GM15510 (cell line): ENCODE results near the gene ZNF689.

Source experiments
- POLR2A ChIP-seq: IDR thresholded peaks from 3 replicates; pipeline ENCODE4 v1.6.1; 2011; ENCODE audit warnings: borderline replicate concordance; ENCODE audit not compliant: insufficient read length; ENCODE audit errors: extremely low read depth

Gene ZNF689

DNA sequence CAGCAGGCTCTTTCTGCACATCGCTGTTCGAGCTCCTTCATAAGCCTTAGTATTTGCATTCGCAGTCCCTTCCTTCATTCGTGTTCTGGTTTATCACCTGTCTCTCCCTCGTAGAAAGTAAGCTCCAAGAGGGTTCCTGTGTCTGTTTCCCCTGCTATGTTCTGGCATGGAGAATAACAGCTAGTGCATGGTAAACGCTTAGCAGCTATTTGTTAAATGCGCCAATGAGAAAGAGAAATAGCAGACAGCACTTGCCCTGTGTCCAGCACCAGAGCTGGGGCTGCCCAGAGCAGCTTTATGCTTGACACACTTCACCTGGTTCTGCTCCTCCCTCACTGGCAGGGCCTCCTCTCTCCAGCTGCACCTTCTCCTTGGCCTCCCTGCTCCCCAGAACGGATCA lies 44.2 kb downstream of the ZNF689 start:
- no peak for TF ChIP-seq POLR2A

DNA sequence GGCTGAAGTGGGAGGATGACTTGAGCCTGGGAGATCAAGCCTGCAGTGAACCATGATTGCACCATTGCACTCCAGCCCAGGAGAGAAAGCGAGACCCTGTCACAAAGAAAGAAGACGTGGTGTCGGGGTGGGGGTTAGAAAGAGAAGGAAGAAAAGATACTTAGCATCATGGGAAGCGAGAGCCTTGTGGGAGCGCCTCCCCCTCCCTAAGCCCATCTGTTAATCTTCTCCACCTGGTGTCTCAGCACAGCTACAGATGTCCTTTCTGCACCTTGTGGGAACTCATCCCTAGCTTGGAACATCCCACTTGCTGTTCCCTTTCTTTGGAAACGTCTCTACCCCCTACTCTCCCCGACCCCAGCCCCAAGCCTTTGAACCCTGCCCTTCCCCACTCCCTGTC lies 44.7 kb downstream of the ZNF689 start:
- TF ChIP-seq POLR2A, result no peak

DNA sequence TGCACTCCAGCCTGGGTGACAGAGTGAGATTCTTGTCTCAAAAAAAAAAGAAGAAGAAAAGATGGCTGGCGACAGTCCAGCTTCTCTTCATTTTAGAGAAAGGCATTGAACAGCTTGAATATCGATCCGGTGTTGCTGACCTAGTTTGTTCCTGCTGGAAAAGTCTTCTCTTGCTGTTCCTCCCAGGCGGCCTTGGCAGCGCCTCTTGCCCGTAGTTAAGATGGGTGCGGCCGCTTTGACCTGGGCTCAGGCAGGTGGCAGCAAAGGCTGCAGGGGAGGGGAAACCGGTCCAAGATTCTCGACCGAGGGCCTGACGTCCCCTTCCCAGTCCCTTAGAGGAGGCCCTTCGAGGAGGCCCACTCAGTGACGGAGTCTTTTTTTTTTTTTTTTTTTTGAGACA lies 48.2 kb downstream of the ZNF689 start:
- TF ChIP-seq POLR2A, result no peak

DNA sequence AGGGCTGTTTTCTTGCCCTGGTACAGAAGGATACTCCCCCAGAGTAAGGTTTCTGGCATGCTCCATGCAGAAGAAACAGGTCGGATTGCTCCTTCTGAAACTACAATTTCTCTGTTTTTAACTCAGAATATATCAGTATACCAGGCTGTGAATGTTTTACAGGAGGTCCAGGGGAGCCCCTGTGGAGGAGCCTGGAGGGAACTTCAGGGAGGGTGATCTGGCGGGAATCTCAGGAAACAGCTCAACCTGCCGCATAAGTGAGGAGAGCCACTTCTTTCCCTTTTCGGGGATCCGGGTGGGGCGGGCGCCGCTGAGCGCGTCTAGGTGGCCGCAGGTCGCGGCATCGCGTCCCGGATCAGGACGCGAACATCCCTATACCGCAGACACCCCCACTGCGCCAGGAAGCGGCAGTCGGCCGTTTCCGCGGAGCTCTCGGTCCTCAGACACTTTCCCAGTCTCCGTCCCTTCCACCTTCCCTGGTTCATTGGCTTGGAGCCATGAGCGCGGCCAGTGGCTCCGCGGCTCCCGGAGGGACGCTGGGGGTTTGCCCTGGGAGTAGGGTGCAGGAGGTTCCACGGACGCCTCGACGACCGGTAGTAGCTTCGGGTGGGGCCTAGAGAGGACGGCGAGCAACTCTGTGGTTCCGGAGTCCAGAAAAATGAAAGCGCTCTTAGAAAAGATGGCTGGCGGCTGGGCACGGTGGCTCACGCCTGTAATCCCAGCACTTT lies 48.9 kb downstream of the ZNF689 start:
- peak; percentile 49 for TF ChIP-seq POLR2A

DNA sequence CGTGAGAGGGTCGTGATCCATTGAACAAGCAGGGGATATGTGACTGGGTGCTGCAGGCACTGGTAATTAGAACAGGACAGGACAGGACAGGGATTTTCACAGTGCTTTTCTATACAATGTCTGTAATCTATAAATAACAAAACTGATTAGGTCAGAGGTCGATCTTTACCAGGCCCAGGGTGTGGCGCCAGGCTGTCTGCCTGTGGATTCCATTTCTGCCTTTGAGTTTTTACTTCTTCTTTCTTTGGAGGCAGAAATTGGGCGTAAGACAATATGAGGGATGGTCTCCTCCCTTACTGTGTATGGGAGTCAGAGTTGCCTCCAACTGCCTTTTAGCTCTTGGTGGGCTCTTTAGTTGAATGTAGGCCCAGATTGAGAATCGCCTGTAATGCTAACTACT lies 50.5 kb downstream of the ZNF689 start:
- TF ChIP-seq POLR2A, result no peak

DNA sequence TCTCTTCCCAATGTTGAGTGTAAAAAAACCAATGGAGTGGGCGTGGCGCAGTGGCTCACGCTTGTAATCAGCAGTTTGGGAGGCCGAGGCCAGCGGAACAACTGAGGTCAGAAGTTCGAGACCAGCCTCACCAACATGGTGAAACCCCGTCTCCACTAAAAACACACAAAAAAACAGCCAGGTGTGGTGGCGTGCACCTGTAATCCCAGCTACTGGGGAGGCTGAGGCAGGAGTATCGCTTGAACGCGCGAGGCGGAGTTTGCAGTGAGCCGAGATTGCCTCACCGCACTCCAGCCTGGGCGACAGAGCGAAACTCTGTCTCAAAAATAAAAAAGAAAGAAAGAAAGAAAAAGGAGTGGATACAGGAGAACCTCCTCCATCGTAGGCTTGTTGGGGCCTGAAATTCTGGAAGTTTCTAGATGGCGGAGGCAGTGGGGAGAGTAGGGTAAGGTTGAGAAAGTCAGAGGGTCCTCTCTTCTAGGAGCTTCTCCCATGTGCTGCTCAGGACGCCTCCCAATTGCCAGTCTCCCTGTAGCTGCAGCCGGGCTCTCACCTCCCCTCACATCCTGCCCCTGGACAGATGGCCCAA lies 51.3 kb downstream of the ZNF689 start:
- no peak for TF ChIP-seq POLR2A

DNA sequence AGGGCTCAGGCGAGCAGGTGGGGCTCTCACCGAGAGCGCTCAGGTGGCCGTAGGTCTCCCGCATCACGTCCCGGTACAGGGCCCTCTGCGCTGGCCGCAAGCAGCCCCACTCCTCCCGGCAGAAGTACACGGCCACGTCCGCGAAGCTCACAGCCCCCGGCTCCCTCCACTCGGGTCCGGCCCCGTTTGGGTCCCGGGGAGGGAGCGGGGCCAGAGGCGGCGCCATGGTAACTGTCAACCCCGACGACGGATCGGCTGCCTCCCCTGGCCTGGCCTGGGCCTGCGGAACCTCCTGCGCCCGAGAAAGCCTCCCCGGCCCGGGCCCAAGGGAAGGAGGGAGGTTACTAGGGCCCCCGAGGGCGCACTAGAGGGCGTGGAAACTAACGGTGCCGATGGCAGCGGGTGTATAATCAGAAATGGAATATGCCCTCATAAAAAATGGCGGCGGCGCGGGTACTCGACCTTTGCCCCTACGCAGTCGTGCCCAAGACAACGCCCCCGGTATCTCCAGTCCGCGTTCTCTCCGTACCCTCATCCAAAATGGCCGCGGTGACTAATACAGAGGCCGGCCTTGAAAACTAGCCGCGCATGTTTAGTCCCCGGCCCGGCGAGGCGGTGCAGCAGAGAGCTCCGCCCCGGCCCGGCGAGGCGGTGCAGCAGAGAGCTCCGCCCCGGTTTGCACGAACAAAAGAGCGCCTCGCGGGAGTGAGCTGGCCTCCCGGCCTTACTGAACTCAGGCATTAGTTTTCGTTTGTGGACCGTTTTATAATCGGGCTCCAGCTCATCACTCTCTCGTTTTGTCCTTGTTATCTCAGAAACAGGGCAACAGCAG lies 52.0 kb downstream of the ZNF689 start, which contains the start of gene ZNF764:
Gene ZNF764 (minus strand): TSS at position 418 of the 832 bp plus-strand sequence. CDS start 192 bp downstream, at position 226.
- TF ChIP-seq POLR2A, result peak; percentile 76

DNA sequence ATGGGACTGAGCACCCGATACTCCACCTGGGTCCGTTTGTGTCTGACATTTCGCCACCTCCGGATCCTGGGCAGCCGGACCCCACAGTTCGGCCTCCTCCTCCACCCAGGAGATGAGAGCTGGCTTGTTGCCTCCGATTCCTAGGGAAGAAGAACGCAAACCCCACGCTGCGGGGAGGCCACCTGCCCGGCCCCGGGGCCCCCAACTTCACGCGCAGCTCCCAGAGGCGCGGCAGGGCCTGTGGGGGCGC lies 52.6 kb downstream of the ZNF689 start:
- no peak for TF ChIP-seq POLR2A

DNA sequence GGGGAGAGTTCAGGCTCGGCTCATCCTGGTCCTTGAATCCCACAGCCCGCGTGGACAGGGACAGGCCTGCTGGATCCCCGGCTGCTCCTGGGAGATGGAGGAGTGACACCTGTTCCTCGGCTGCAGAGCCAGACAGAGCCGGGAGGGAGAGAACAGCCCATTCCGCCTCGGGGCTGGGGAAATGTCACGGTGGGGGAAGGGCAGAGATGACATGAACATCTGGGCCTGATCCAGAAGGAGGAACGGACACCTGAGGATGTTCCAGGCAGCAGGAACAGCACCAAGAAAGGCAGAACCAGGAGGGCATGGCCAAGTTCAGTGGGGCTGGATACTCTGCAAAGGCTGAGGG lies 54.1 kb downstream of the ZNF689 start:
- TF ChIP-seq POLR2A, result no peak

DNA sequence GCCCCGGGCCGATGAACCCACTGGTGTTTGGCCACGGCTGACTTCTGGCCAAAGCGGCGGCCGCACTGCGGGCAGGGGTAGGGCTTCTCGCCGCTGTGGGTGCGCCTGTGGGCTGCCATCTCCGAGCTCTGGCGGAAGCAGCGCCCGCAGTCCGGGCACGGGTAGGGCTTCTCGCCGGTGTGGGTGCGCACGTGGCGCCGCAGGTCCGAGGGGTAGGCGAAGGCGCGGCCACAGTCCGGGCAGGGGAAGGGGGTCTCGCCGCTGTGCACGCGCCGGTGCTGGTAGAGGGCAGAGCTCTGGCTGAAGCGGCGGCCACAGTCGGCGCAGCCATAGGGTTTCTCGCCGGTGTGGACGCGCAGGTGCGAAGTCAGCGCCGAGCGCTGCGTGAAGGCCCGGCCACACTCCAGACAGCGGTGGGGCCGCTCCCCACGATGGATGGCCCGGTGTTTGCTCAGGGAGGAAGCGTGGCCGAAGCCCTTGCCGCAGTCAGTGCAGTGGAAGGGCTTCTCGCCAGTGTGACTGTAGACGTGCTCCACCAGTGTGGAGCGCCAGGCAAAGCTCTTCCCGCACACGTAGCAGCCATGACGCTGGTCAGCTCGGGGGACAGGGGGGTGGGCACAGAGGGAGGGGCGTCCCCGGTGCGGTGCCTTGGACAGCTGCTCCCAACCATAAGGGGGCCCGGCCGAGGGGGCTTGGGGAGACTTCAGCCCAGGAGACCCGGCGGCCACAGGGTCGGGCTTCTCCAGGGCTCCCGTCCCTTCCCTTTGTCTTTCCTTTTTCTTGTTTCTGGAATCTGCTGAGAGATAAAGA lies 54.7 kb downstream of the ZNF689 start:
- no peak for TF ChIP-seq POLR2A

DNA sequence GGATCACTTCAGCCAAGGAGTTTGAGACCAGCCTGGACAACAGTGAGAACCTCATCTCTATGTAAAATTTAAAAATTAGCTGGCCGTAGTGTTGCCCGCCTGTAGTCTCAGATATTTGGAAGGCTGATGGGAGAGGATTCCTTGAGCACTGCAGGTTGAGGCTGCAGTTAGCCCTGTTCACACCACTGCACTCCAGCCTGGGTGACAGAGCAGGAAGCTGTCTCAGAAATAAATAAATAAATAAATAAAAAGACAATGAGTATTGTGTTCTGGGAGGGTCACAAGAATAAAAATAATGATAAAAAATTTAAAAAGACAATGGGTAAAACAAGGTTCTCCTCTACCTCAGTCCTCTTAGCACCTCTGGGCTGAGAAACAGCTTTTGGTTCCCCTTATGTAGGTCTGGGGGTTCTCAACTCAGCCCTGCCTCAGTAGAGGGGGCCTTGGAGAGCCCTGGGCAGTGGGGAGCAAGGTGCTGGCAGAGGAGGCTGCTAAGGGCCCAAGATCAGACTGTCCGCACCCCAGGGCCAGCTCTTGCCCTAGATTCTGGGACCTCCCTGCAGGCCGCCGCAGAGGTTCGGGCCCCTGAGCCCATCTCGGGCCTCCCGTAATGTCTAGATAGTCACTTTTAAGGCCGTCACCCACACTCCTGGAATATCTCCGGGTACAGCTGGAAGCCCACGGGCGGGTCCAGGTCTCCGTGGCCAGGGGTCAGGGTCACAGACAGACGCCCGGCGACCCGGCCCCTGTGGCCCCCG lies 55.5 kb downstream of the ZNF689 start:
- no peak for TF ChIP-seq POLR2A

DNA sequence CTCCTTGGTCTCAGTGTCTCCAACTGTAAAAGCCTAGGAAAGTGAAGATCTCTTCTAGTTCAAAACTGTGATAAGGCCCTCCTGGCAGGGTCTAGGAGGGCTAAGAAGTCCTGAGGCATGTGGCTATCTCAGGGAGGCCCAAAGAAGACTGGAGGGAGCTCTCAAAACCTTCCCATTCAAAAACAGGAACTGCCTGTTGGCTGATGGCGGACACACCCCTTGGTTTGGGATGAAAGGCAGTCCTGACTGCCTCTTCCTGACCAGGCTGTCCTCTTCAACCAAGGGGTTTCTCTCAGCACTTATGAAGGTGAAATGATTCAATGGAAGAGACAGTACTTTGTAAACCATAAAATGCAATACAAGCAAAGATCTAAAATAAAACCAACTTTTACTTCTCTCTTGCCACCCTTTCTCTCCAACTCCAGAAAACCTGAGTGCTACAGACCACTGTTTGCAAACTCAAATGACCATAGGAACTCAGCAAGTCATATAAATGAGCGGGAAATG lies 56.7 kb downstream of the ZNF689 start:
- no peak for TF ChIP-seq POLR2A

DNA sequence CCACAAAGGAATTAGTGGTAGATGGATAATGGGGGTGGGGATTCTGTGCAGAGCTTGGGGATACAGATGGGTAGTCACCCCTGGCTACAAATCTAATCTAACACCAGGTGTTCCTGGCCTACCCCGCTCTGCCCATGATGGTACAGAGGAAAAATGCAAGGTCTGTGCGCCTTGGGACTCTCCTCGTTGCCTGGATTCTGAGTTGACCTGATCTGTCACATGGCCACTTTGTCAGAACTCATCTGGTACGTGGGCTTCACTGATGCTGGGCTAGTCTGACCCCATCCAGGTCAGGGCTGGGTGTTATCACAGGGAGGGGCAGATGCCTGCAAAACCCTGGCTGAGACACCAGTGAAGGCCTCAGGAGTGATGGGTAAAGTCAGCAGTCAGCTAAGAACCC lies 57.2 kb downstream of the ZNF689 start:
- no peak for TF ChIP-seq POLR2A
